ENCODE results near the gene ADAMTS17. TPM values are rescaled to one million over a fixed set of nuclear protein-coding genes. Genes with fewer than 3 reads are reported as not detected.
"Not testable (repeated sequence)": the region's sequence is repeated elsewhere in the genome, so short reads cannot be mapped to it uniquely, and the experiment has no call there.

ADAMTS17 gene
- total RNA-seq, 1 experiment from 2014 or later, result 3.2 TPM

DNA sequence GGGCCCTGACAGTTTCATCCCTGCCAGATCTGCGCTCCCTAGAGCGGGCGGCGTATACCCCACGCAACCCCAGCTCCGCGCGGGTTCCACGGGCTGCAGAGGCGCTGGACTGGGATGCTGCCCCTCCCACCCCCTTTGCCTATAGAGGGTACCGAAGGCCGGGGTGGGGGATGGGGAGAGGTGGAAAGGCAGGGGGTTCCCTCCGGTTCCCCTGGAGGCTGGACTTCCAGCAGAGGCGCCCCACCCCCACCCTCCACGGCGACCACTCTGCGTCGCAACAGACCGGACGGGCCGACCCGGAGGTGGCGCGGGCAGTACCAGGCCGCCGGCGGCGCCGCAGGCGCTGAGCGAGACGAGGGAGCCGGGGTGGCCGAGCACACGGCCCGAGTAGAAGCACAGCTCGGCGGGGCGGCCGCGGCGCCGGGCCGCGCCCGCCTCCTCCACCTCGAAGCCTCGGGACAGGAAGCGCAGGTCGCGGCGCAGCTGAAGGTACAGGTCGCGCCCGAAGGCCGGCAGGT lies 995 bp downstream of the ADAMTS17 start:
- ChIA-PET CTCF (no interaction called here), POLR2A (ENCODE audit: unreplicated experiment) (no interaction called here)
- H2AFZ ChIP-seq, result no peak overlapping the region
- H3K27me3 ChIP-seq (ENCODE audit: insufficient read depth, low read depth), result no peaks in the 10 kb centered on the region
- H3K4me3 ChIP-seq, result no peak overlapping the region
- H3K27ac ChIP-seq, result no peak overlapping the region
- H3K9me2 ChIP-seq (ENCODE audit: insufficient read depth), result no peaks in the 10 kb centered on the region
- no peaks in the 10 kb centered on the region for H3K79me2 ChIP-seq (ENCODE audit: low read depth)
- H3K9me3 ChIP-seq (ENCODE audit: insufficient read depth, low read depth), result no peaks in the 10 kb centered on the region
- no peaks in the 10 kb centered on the region for H4K20me1 ChIP-seq (ENCODE audit: insufficient read depth)
- DNase-seq, result no peak
- no peaks in the 10 kb centered on the region for H3F3A ChIP-seq (ENCODE audit: insufficient read depth, low read depth)
- 0 out of 2 replicates have a peak, but pooled peaks cover 5% of the 10 kb centered on the region for H3K4me1 ChIP-seq (replicated peaks; ENCODE audit: insufficient read depth)
- TF ChIP-seq EZH2 (IDR thresholded peaks at IDR 0.05; ENCODE audit: low read depth), result no peak
- TF ChIP-seq, protein P1, sequence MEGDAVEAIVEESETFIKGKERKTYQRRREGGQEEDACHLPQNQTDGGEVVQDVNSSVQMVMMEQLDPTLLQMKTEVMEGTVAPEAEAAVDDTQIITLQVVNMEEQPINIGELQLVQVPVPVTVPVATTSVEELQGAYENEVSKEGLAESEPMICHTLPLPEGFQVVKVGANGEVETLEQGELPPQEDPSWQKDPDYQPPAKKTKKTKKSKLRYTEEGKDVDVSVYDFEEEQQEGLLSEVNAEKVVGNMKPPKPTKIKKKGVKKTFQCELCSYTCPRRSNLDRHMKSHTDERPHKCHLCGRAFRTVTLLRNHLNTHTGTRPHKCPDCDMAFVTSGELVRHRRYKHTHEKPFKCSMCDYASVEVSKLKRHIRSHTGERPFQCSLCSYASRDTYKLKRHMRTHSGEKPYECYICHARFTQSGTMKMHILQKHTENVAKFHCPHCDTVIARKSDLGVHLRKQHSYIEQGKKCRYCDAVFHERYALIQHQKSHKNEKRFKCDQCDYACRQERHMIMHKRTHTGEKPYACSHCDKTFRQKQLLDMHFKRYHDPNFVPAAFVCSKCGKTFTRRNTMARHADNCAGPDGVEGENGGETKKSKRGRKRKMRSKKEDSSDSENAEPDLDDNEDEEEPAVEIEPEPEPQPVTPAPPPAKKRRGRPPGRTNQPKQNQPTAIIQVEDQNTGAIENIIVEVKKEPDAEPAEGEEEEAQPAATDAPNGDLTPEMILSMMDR (conservative IDR thresholded peaks at IDR 0.05), result no peak
- BruUV-seq (replicated peaks), result no TSS peak
- intact Hi-C loops (cut with micrococcal nuclease; ENCODE audit: unreplicated experiment), result no loop called here
- no peak overlapping the region for H3K4me2 ChIP-seq
- no peaks in the 10 kb centered on the region for H3K36me3 ChIP-seq (ENCODE audit: low read depth)

DNA sequence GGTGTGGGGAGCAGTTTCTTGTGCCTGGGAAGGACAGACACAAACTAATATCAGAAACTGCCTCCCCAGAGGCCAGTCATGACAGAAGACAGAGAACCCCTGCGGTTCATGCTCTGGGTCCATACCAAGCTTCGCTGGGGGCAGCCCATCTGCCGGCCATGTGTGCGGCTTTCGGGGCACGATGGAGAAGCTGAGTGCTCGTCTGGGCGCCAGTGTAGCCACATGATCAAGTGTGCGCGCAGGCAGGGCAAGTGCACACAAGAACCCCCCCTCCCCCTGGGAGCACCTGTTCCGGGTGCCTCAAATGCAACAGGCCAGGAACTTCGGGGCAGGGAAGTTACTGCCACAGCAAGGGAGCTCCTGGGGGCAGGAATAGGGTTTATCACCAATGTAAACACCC lies 1.8 kb downstream of the ADAMTS17 start:
- Histone ChIP-seq H4K20me1 (ENCODE audit: insufficient read depth) (no peaks in the 10 kb centered on the region), H3K4me2 (no peak overlapping the region), H3K9me3 (ENCODE audit: insufficient read depth, low read depth) (no peaks in the 10 kb centered on the region), H3K9me2 (ENCODE audit: insufficient read depth) (no peaks in the 10 kb centered on the region), H3F3A (ENCODE audit: insufficient read depth, low read depth) (no peaks in the 10 kb centered on the region), H3K79me2 (ENCODE audit: low read depth) (no peaks in the 10 kb centered on the region), H3K4me1 (replicated peaks; ENCODE audit: insufficient read depth) (0 out of 2 replicates have a peak, but pooled peaks cover 5% of the 10 kb centered on the region), H3K36me3 (ENCODE audit: low read depth) (no peaks in the 10 kb centered on the region), H3K27ac (no peak overlapping the region), H2AFZ (no peak overlapping the region), H3K4me3 (no peak overlapping the region), H3K27me3 (ENCODE audit: insufficient read depth, low read depth) (no peaks in the 10 kb centered on the region)
- ChIA-PET CTCF (no interaction called here), POLR2A (ENCODE audit: unreplicated experiment) (no interaction called here)
- DNase-seq, result no peak
- TF ChIP-seq, protein P1 (conservative IDR thresholded peaks at IDR 0.05), result no peak
- no peak for TF ChIP-seq EZH2 (IDR thresholded peaks at IDR 0.05; ENCODE audit: low read depth)
- intact Hi-C loops (cut with micrococcal nuclease; ENCODE audit: unreplicated experiment), result loop anchor here (1.0 to 5.0 kb wide), 4 partner anchors 93 to 411 kb away; no protein-coding TSS in a partner anchor
- TSS peak; percentile 40 for BruUV-seq (replicated peaks)

DNA sequence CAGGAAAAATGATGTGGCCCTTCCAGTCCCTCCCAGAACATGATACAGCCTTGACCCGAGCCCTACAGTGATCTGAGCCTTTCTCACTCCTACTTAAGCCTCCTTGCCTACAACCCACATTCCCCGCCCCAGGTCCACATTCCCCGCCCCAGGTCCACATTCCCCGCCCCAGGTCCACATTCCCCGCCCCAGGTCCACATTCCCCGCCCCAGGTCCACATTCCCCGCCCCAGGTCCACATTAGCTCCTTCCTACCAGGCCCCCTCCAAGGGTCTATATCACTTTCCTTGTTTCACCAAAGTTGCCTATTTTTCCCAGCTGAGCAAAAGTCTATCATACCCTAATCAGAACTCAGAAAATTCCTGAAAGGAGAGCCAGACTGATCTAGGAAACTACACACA lies 2.3 kb downstream of the ADAMTS17 start:
- BruUV-seq (replicated peaks); H4K20me1 ChIP-seq (ENCODE audit: insufficient read depth); POLR2A ChIA-PET (ENCODE audit: unreplicated experiment); H2AFZ ChIP-seq; H3K9me3 ChIP-seq (ENCODE audit: insufficient read depth, low read depth); H3K79me2 ChIP-seq (ENCODE audit: low read depth); H3F3A ChIP-seq (ENCODE audit: insufficient read depth, low read depth); DNase-seq; H3K9me2 ChIP-seq (ENCODE audit: insufficient read depth); H3K27ac ChIP-seq; H3K4me1 ChIP-seq (replicated peaks; ENCODE audit: insufficient read depth); H3K27me3 ChIP-seq (ENCODE audit: insufficient read depth, low read depth); H3K36me3 ChIP-seq (ENCODE audit: low read depth); H3K4me2 ChIP-seq; H3K4me3 ChIP-seq: not testable (repeated sequence)
- intact Hi-C loops (cut with micrococcal nuclease; ENCODE audit: unreplicated experiment), result loop anchor here (1.0 to 5.0 kb wide), 4 partner anchors 92 to 411 kb away; no protein-coding TSS in a partner anchor
- CTCF ChIA-PET, result interaction anchor here (0.7 to 1.2 kb wide), 3 partner anchors 11 to 411 kb away, joined by 3 to 5 read pairs (median 4); no protein-coding TSS in a partner anchor
